ENCODE measurements around the gene FAM222A. TPM values are rescaled to one million over a fixed set of nuclear protein-coding genes. Genes with fewer than 3 reads are reported as not detected.

The FAM222A gene
- total RNA-seq, 1 donor from 2014 or later = 7.9 TPM

DNA sequence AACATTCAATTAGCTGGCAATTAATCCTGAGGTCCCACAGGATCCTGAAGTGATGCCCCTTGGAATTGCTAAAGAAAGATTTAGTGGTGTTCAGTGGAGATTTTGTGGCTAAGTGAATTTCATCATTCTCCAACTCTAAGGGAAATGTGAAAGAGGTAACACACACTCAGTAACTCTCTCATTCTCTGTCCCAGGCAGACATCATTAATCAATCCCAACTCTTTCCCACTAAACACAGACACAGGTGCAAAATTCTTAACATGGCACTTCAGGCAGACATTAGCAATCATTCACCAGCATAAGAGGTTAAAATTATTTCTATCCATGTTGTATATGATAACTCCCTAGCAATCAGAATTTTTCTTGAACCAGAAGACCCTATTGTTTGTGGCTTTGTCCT lies 79.4 kb downstream of the FAM222A start:
- no peak for DNase-seq (ENCODE audit: extremely low spot score, unreplicated experiment)
- Mint-ChIP-seq H3K27ac (no peak overlapping the region), H3K27me3 (no peaks in the 10 kb centered on the region), H3K4me1 (ENCODE audit: unreplicated experiment) (peaks cover 4% of the 10 kb centered on the region), H3K36me3 (no peaks in the 10 kb centered on the region), H3K9me3 (no peaks in the 10 kb centered on the region), H3K4me3 (no peak overlapping the region)
- TF ChIP-seq, protein P1, sequence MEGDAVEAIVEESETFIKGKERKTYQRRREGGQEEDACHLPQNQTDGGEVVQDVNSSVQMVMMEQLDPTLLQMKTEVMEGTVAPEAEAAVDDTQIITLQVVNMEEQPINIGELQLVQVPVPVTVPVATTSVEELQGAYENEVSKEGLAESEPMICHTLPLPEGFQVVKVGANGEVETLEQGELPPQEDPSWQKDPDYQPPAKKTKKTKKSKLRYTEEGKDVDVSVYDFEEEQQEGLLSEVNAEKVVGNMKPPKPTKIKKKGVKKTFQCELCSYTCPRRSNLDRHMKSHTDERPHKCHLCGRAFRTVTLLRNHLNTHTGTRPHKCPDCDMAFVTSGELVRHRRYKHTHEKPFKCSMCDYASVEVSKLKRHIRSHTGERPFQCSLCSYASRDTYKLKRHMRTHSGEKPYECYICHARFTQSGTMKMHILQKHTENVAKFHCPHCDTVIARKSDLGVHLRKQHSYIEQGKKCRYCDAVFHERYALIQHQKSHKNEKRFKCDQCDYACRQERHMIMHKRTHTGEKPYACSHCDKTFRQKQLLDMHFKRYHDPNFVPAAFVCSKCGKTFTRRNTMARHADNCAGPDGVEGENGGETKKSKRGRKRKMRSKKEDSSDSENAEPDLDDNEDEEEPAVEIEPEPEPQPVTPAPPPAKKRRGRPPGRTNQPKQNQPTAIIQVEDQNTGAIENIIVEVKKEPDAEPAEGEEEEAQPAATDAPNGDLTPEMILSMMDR (conservative IDR thresholded peaks at IDR 0.05) = no peak

DNA sequence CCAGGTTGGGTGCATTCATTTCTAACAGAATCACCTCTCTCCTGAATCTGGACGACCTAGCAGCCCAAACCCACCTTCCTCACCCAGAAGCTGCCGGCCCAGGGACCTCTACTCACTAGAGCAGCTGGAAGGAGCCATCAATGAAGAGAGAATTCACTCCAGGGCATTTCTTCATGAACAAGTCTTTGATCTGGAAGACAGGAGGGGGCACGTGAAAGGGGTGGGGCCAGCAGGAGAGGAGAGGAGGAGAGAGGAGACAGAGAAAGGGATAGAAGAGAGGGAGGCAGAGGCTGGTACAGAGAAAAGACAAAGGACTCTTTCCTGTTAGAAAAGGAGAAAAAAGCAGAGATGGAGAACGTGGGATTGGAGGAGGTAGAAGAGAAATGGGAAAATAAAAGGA lies 79.8 kb downstream of the FAM222A start:
- H3K36me3 Mint-ChIP-seq = no peaks in the 10 kb centered on the region
- peaks cover 4% of the 10 kb centered on the region for H3K4me1 Mint-ChIP-seq (ENCODE audit: unreplicated experiment)
- H3K27ac Mint-ChIP-seq = no peak overlapping the region
- TF ChIP-seq, protein P1 (conservative IDR thresholded peaks at IDR 0.05) = no peak
- no peaks in the 10 kb centered on the region for H3K27me3 Mint-ChIP-seq
- no peak for DNase-seq (ENCODE audit: extremely low spot score, unreplicated experiment)
- no peaks in the 10 kb centered on the region for H3K9me3 Mint-ChIP-seq
- no peak overlapping the region for H3K4me3 Mint-ChIP-seq

DNA sequence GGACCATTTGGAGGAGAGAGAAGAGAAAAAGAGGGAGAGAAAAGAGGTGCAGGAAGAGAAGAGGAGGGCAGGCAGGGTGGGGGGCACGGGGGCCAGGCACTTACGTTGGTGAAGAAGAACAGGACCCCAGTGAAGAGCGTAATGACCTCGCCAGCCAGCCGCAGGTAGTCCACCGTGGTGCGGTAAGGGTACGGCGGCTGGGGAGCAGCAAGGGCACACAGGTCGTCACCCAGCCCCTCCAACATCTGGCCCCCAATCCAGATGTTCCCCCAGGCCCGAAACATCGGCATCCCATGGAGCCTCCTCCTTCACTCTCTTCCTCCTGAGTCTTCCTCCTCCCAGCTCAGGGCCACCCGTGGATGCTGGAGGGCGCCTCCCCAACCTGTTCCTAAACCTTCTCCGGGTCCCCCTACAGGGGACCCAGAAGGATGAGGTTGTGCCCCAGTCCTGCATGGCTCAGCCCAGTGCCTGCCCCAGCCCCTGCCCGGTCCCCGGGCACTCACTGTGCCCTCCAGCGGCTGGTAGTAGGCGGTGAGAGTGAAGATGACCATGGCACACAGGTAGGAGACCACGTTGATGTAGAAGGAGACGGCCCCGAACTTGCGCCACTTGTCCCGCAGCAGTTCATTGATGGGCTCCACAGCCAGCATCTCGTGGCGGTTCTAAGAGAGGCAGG lies 80.3 kb downstream of the FAM222A start:
- Mint-ChIP-seq H3K27ac (no peak overlapping the region), H3K9me3 (no peaks in the 10 kb centered on the region), H3K4me3 (no peak overlapping the region), H3K27me3 (no peaks in the 10 kb centered on the region), H3K4me1 (ENCODE audit: unreplicated experiment) (peaks cover 4% of the 10 kb centered on the region), H3K36me3 (no peaks in the 10 kb centered on the region)
- no peak for DNase-seq (ENCODE audit: extremely low spot score, unreplicated experiment)
- TF ChIP-seq, protein P1 (conservative IDR thresholded peaks at IDR 0.05) = no peak

DNA sequence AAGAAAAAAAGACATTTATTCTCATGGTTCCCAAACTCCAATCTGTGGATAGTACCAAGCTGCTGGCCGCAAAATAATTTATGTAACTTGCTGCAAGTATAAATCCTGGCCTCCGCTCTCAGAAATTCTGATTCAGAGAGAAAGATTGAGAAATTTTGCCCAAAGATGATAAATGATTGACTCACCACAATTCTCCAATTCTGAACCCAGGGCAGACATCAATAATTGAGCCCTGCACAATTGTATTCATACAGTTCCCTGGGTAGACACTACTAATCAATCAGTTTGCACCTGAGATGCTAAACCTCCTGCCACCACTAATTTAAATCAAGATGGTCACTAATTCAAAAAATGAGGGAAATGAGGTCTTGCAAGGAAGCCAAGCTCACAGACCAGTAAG lies 81.4 kb downstream of the FAM222A start:
- DNase-seq (ENCODE audit: extremely low spot score, unreplicated experiment) = no peak
- H3K4me3 Mint-ChIP-seq = no peak overlapping the region
- no peaks in the 10 kb centered on the region for H3K9me3 Mint-ChIP-seq
- no peaks in the 10 kb centered on the region for H3K27me3 Mint-ChIP-seq
- no peak overlapping the region for H3K27ac Mint-ChIP-seq
- H3K36me3 Mint-ChIP-seq = no peaks in the 10 kb centered on the region
- TF ChIP-seq, protein P1 (conservative IDR thresholded peaks at IDR 0.05) = no peak
- H3K4me1 Mint-ChIP-seq (ENCODE audit: unreplicated experiment) = peaks cover 4% of the 10 kb centered on the region

DNA sequence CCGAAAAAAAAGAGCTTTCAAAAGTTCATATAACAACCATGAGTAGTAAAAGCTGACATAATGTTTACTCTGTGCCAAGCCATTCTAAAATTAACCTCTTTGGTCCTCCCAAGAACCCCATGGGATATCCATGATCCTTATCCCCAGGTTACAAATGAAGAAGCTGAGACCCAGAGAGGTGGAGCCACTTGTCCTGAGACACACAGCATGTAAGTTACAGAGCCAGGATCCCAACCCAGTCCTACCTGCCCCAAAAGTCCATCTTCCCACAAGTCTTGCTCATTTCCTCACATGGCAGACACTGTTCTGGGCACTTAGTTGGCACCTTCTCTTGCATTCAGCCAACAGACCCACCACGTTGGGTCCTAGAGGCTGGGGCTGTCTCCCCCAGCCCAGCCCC lies 82.4 kb downstream of the FAM222A start:
- Mint-ChIP-seq H3K36me3 (no peaks in the 10 kb centered on the region), H3K27me3 (no peaks in the 10 kb centered on the region), H3K9me3 (no peaks in the 10 kb centered on the region), H3K27ac (no peak overlapping the region), H3K4me3 (no peak overlapping the region), H3K4me1 (ENCODE audit: unreplicated experiment) (peaks cover 4% of the 10 kb centered on the region)
- DNase-seq (ENCODE audit: extremely low spot score, unreplicated experiment) = no peak
- TF ChIP-seq, protein P1 (conservative IDR thresholded peaks at IDR 0.05) = no peak

All from type B pancreatic cell (in vitro differentiated cells).